Stimulated activated CD4-positive, alpha-beta T cell treated with anti-CD3 and anti-CD28 coated beads, Interleukin-15, amount 100 ng/mL, for 48 hours (primary cell): Measurements from ENCODE around the gene FGFR3.
A peak's percentile ranks its signal among the peaks of the same experiment; 100 is the strongest.

Experiments
- DNase-seq, 2 donors: peaks; one replicate each; pipeline ENCODE4 v3.0.0-alpha.2; 2020; ENCODE audit warnings: low read depth in 2 of 2

Gene FGFR3

DNA sequence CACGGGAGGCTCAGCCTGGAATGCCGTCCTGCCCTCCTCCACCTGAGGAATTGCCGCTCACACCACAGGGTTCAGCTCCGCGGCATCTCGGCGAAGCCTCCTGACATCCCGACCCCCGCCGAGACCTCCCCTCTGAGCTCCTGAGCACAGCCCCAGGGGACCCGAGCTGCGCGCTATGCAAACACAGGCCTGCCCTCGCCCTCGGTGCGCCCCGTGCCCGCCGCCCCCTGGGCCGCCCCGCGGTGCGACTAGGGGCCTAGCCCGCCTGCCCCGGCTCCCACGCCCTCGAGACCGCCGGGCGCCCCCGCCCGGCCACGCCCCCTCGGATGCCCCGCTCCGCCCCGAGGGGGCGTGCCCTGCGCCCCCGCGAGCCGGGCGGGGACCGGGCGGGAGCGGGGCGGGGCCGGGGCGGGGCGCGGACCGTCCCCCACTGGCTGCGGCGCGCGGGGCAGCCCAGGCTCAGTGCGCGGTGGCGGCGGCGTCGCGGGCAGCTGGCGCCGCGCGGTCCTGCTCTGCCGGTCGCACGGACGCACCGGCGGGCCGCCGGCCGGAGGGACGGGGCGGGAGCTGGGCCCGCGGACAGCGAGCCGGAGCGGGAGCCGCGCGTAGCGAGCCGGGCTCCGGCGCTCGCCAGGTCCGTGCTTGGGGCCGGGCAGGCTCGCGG, at the start of gene FGFR3:
Gene FGFR3 (plus strand): TSS at position 462 of the 664 bp plus-strand sequence. CDS start 642 bp downstream, outside the sequence.
- DNase-seq: peak in 1 of 2 donors; percentile 15

DNA sequence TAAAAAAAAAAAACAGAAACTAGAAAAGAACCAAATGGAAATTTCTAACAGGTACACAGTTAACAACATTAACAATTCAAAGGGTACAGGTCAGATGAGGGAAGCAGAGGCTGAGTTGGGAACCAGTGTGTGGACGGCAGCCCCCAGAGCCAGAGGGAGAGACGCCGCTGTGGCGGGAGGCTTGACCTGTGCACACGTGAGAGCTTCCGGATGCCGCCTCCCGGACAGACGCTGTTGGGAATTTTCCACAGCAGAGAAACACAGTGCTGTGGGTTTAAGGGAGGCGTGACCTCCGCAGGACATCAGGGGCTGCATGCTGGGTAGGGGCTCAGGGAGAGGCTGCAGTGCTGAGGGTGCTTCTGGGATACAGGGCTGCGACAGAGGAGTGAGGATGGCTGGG, 49.5 kb upstream of the FGFR3 start:
- no peak for DNase-seq

DNA sequence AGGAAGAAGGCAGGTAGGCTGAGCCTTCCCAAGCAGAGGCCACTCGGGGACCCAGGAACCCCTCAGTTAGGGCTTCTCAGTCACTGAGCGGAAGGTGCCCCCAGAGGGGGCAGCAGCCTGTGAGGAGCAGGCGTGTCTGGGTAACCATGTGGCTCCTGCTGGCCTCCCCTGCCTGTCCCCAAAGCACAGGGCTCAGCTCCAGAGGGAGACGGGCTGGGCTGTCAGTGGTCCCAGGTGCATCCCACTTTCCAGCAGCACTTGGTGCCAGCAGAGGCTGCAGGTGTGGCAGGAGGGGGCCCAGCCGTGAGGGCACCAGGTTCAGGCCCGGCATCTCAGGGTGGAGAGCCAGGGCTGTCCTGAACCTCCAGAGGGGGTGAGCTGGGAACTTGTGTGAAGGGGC, 49.1 kb upstream of the FGFR3 start:
- DNase-seq: no peak

DNA sequence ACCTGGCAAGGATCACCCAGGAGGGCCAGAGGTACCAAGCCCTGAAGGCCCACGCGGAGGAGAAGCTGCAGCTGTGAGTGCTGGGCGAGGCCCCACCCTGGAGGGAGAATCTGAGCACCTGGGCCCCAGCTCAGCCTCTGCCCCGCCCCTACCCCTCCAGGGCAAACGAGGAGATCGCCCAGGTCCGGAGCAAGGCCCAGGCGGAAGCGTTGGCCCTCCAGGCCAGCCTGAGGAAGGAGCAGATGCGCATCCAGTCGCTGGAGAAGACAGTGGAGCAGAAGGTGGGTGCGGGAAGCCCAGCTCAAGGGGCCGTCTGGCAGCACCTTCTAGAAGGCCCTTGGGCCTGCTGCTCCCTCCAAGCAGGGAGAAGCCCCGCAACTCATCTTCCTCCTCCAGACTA, 48.5 kb upstream of the FGFR3 start:
- no peak for DNase-seq

DNA sequence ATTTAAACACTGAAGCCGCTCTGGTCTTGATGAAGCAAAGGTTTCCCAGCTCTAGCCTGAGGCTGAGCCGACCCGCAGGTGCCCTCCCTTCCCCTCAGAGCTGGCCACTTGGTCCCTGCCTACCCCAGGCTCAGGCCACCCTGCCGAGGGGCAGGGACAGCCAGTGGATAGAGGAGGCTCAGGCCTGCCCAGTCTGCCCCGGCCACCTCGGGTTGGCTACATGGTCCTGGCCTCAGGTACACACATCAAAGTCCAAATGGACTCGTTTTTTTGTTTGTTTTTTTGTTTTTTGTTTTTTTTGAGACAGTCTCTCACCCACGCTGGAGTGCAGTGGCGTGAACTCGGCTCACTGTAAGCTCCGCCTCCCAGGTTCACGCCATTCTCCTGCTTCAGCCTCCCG, 47.9 kb upstream of the FGFR3 start:
- DNase-seq: no peak

DNA sequence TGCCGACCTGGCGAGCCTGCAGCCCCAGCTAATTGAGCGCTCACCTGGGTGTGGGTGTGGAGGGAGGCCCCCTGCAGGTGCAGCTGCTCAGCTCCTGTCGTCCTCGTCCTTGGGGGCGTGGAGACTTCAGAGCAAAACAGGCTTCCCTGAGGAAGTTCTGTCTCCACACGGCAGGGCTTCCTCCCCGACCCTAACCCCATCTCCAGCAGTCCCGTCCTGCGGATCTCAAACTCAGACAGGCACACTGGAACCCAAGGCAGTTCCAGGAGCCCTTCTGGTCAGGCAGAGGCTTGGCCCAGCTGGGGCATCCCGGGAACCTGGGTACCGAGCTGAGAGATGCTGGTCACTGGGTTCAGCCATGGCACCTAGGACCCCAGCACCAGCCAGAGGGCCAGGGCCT, 47.4 kb upstream of the FGFR3 start:
- DNase-seq: no peak

DNA sequence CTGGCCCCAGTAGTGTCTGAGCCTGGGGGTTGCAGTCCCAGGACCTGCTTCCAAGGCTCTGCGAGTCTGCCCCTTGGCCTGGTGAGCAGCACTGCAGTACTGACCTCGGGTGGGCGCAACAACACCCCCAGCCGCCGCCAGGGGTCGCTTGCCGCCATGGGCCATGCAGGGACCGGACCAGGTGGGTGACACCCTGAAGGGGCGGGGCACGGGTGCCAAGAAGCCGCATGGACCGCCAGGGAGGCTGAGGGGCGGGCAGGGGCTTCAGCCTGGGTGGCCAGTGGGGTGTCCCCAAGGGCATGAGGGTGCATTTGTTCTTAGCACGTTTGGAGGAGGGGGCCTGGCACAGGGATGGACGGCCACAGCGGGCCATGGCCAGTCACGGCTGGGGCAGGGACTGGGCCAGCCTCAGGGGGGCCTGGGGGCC, 46.8 kb upstream of the FGFR3 start:
- peak; percentile 68 to 70 for DNase-seq

DNA sequence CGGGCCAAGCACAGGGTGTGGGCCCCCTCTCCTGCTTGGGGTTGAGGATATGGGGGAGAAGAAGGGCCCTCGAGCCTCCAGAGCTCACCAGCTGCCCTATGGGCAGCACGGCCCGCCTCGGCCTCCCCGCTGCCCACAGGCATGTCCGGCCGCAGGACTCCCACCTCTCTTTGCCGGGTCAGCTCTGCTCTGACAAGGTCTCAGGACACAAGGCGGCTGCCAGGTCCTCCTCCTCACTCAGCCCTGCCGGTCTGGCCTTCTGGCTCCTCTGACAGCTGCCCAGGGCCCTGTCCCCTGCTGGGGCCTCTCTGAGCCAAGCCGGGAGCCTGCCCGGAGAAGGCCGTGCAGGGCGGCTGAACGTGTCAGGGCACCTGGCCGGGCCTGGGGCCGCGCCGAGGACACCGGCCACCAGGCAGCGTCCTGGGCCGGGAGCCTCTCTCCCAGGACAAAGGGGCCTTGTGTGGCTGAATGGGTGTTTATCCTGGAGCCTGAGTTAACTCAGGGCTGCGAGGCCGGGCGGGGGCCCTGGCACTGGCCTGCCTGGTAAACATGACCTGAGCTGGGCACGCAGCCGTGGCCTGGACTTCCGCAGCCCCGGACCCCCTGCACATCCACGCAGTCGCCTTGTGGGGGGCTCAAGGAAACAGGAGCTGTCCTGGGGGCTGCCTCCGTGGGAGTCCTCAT, 46.0 kb upstream of the FGFR3 start:
- DNase-seq: no peak

DNA sequence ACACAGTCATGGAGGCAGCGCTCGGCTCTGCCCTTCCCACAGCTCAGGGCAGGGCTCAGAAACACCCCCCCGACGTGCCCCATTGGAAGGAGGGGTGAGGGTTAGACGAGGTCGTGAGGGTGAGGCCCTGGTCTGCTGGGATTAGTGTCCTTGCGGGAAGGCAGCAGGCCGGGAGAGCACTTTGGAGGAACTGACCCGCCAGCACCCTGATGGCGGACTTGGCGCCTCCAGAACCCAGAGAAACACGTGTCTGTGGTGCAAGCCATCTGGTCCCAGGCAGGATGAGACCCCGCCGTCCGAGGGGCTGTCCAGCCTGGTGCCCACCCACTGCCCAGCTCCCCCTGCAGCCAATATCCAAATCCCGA, 45.5 kb upstream of the FGFR3 start:
- DNase-seq: no peak

DNA sequence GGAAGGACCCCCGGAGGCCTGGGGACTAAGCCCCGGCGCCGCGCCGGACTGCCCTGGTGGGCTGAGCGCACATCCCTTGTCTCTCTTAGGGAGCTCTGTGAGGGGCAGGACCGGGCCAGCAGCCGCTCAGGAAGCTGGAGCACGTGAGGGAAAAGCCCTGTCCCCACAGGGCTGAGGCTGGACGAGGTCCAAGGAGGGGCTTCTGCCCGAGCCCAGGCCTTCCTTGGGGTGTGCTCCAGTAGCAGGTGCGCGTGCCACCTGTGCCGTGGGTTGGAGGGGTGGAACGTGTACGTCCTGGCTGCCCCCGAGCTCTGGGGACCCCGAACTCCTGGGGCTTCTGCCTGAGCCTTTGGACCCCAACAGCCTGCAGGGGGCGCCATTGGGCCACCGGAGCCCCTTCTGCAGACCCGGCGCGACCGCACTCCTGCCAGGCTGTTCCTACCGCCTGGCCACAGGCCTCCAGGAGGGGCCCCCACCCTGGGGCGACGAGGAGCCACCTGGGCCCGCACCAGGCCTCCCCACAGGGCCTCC, 44.6 kb upstream of the FGFR3 start:
- peak; percentile 70 to 78 for DNase-seq

DNA sequence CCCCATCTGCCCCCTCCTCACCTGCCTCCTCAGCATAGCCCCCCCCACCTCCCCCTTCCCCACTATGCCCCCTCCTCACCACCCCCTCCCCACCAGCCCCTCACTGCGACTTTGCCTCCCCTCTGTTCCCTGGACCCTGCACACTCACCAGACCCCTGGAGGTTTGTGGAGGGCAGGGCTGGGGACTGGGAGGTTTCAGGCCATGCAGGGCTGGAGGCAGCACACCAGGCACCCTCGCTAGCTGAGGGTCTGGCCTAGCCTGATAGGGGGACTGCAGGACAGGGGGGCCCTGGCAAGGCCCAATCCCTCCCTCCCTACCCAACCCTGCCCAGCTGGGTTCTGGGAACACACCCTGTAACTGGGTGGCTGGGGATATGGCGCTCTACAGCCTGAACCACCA, 43.7 kb upstream of the FGFR3 start:
- DNase-seq: no peak

DNA sequence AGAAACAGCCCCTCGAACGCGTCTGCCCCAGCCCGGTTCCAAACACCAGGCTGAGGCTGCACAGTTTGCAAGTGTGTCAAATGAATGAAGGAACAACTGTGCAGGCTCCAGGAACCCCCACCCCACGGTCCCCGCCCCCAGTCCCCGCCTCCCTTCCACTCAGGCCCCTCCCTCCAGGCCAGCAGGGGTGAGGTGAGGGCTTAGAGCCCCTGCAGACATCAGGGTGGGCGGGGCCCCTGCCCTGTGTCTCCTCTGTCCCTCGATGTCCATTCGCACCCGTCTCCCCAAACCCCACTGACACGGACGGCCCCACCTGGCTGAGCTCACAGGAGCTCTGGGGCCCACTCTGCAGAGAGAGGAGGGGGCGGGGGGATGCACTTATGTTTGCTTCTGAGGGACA, 43.3 kb upstream of the FGFR3 start:
- DNase-seq: no peak

DNA sequence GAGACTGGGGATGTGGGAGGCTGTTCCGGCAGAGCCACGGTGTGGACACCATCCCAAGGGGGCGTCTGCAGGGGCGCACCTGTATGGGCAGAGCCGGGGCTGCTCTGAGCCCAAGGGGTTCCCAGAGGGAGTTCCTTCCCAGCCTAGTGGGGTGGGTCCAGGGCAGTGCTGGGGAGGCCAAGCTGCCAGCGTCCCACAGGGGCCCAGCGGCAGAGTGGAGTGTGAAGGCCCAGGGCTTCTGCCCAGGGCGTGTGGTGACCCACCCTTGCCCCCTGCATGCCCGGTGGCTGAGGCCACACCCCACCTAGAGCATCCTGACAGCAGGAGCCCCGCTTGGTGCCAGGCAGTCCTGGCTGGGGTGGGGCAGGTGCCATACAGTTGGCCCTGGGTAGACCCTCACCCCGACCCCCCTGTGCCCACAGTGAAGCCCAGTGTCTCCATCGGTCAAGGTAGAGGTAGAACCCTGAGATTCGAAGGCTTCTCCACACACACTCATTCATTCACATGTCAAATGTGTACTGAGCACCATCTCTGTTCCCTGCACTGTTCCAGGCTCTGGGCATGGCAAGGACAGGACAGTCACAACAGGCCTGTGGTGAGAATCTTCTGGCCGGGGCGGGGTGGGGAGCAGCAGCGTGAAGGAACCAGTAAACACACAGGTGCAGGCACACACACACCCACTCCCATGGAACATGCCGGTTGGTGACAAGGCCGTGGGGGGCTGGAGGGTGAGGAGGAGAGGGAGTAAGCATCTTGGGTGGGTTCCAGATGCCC, 42.5 kb upstream of the FGFR3 start:
- no peak for DNase-seq

DNA sequence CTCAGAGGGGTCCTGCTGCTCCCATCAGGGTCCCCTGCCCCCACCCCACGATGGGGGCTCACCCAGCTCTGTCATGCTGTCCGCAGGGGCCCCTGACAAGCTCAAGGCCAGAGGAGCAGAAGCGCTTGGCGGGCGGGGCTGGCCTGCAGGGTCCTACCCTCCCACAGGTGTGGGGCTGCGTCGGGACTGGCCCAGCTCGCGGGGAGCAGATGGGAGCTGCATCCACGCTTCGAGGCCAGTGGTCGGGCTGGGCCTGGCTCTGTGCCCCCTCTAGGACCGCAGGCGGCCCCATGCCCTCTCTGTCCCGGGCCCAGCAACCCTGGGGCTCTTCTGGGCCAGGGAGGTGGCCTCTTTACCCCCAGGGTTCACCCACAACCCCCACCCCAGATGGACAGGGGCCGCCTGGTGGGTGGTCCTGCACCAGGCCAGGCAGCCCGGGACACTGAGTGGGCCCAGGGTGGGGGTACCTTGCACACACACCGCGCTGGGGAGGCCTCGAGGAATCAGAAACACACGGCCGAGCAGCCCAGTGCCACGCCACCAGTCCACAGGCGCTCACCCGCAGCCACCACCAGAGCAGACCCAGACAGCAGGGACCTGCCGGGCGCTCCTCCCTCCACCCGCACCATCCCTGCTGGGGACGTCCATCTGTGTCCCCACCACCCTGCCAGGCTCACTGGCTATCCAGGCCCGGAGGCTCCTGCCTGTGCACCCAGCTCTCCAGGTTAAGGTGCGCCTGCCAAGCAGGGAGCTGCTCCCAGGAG, 41.8 kb upstream of the FGFR3 start:
- DNase-seq: no peak

DNA sequence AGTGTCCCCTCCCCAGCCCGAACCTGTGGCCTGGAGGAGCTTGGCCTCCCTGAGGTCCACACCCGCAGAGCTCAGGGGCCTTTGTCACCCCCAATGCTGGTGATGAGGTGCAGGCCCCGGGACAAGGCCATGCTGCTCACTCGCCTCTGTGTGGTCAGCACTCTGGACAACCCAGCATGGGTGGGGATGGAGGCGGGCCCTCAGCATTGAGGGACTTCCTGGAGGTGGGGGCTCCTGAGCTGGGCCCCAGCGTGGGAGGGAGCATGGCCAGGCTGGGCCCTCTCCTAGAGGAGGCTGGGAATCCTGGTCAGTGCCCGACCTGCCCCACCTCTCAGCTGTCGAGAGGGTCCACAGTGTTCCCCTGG, 41.2 kb upstream of the FGFR3 start:
- DNase-seq: no peak

DNA sequence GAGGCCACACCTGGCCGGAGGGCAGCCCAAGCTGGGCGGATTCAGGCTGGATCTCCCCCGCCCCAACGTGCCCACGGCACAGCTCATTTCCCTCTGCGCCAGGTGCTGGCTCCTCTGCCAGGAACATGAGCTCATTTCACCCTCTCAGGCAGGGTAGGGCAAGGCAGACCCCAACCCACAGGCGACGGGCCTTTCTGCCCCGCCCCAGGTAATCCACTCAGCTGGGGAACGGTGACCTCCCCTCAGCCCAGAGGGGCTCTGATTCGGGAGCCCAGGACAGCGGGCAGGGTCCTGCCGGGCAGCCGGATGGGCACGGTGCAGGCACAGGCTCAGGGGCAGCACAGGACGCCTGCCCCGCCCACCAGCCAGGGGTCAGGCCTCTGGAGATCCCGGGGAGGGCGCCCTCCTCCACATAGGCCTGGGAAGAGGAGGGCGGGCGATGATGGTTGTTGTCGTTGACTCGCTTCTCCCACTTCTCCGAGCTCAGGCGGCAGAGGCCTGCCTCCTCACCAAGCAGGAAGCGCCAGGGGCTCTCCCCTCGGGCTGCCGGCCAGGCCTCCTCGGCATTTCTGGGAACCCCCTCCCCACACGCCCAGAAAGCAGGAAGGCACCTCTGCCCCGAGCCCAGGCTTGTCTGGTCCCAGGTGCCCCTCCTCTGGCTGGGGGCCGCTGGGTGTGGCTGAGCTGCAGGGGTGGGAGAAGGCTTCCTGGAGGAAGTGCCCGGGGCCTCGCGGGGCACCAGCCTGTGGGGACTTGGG, 40.6 kb upstream of the FGFR3 start:
- DNase-seq: peak in 1 of 2 donors; percentile 36

DNA sequence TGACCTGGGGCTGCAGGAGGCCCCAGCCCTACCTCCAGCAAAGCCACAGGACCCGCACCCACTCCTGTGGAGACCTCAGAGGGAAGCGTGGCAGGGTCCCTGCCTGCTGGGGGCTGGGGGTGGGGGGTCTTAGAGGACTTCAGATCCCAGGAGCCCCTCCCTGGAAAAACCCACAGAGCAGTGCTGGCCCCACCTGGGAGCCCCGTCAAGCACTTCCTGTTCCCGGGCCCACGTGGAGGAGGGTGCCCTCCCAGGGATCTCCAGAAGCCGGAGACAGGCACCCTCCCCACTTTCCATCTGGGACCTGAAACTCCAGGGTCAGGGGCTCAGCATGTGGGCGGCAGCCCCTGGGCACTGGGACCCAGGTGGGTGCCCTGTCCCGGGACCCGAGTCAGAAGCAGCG, 39.8 kb upstream of the FGFR3 start:
- no peak for DNase-seq

DNA sequence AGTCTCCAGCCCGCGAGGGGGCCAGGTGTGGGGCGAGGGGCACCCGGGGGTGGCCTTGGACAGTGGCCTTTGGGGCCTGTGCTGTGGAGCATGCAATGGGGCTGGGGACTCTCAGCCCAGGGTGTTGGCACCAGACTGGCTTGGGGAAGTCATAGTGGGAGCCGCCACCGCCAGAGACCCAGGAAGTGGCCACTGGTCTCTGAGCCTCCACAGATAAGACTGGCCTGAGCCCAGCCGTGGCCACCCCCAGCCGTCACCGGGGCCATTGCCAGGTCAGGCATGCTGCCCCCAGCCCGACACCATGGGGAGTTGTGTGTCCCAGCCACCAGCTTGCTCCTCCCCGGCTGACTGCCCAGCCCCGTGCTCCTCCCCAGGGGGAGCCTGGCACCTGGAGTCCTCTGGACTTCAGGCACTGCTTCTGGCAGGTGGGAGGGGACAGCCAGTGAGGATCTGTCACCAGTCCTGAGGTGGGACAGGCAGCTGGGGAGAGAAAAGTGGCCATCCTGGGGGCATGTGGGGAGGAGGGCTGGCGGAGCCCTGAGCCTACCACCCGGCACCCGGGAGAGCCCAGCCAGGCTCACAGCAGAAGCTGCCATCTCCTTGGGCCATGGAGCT, 39.3 kb upstream of the FGFR3 start:
- no peak for DNase-seq

DNA sequence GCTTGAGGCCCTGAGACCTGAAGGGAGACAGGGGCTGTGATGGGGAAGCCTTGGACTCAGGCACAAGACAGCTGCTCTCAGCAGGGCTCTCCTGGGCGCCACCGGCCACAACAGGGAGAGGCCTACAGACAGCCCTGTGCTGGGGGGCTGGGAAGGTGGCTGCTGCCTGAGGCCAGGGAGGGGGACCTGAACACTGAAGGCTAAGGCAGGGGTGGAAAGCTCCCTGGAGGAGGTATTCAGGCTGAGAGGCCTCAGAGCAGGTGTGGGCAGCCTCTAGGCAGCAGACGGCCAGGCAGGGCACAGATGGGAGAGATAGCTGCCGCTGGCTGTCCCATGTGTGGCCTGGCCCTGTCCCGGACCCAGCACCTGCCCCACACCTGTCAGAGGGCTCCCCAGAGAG, 38.8 kb upstream of the FGFR3 start:
- DNase-seq: no peak

DNA sequence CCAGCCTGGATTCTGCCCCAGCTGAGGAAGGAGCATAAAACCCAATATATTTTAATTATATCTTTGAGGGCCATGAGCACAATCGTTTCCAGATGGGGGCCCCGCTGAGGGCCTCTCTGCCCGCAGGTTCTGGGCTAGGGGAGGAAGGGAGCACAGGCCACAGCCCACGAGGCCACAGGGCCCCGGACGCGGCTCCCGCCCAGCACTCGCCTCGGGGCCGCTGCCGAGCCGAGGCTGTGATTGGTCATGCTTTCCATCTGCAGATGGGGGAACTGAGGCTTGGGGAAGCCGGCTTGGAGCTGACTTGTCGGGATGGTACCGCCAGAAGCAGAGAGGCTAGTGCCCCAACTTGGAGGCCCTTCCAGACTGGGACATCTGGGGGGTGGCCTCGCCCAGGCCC, 37.8 kb upstream of the FGFR3 start:
- no peak for DNase-seq

DNA sequence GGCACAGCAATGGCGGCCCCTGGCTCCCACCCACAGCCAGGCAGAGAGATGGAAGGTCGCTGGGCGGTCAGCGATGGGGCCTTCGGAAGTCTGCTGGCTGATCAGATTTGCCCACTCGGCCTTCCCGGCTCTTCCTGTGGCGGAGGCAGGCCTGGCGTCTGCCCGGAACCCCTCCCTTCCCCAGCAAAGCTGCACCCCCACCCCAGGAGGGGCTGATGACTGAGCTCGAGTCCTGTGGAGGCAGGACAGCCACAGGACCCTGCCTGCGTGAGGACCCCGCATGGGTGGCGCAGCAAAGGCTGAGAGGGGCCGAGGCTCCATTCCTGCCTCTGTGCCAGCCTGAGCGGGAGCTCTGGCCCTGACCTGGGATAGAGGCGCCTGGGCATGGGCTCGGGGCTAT, 37.0 kb upstream of the FGFR3 start:
- DNase-seq: no peak
